Measurements from ENCODE around the gene RAP2B.

- TF ChIP-seq CTCF (IDR thresholded peaks at IDR 0.05; ENCODE audit: extremely low read depth in 1 of 2, insufficient read depth in 1 of 2, low read depth in 1 of 2, low read length in 2 of 2) (no peak), JUN (IDR thresholded peaks at IDR 0.05; ENCODE audit: borderline replicate concordance, insufficient read depth, insufficient read length, low read depth) (no peak)
Measured at GRCh38 chr3:153161138-153161713, 800 bp upstream of the RAP2B start.

Measured in endothelial cell of umbilical vein (primary cell).